HEK293 (cell line): ENCODE results near the gene TIGD3.

ENCODE experiments used
- CTCF ChIA-PET: fragments of 350-600 bp; formaldehyde crosslinking; extraction: SDS; loops from one replicate; lab custom pipeline; 2021; ENCODE audit warnings: antibody characterized with exemption; lab: Yijun Ruan, JAX
- POLR2A ChIA-PET: fragments of 300-600 bp; formaldehyde crosslinking; extraction: SDS; loops from one replicate; lab custom pipeline; 2020; ENCODE audit warnings: antibody characterized with exemption, inconsistent platforms; lab: Yijun Ruan, JAX
- H3K27ac ChIP-seq: fragments of 200-500 bp; sonication (Bioruptor generic); 2 replicates; pipeline ENCODE4 v1.5.1; 2014; ENCODE audit warnings: low read depth, low read length, control low read depth, inconsistent platforms; ENCODE audit errors: extremely low read depth
- H3K36me3 ChIP-seq, 2 experiments: fragments of 200-500 bp in 1 of 2; sonication (Bioruptor generic) in 1 of 2; 1 replicate in 1 of 2; 2 replicates in 1 of 2; pipeline ENCODE4 v1.5.1; 2014 to 2017; ENCODE audit warnings: inconsistent platforms in 2 of 2, low read length in 2 of 2; ENCODE audit not compliant: control insufficient read depth in 2 of 2, insufficient read depth in 1 of 2
- H3K4me1 ChIP-seq: fragments of 200-500 bp; sonication (Bioruptor generic); 2 replicates; pipeline ENCODE4 v1.5.1; 2014; ENCODE audit warnings: mild to moderate bottlenecking, low read length, inconsistent platforms; ENCODE audit not compliant: control insufficient read depth, insufficient read depth
- H3K4me3 ChIP-seq: 2 replicates; pipeline ENCODE4 v1.5.1; 2011; ENCODE audit warnings: low read depth, mild to moderate bottlenecking, control low read depth, low read length, moderate library complexity
- H3K9me3 ChIP-seq: fragments of 200-500 bp; sonication (Bioruptor generic); 2 replicates; pipeline ENCODE4 v1.5.1; 2014; ENCODE audit warnings: low read depth, low read length, inconsistent platforms; ENCODE audit not compliant: control insufficient read depth, insufficient read depth
- EGR2 ChIP-seq: fragments of 450-650 bp; formaldehyde crosslinking; IDR thresholded peaks from 2 replicates; pipeline ENCODE4 v1.5.1; 2016; ENCODE audit warnings: low read depth, missing biosample characterization, missing genetic modification characterization
- GLI2 ChIP-seq: fragments of 450-650 bp; formaldehyde crosslinking; IDR thresholded peaks from 2 replicates; pipeline ENCODE4; 2017; ENCODE audit warnings: missing biosample characterization, missing genetic modification characterization, low read depth, borderline replicate concordance
- IKZF3 ChIP-seq: fragments of 450-650 bp; IDR thresholded peaks from 2 replicates; pipeline ENCODE4 v1.5.0; 2018; ENCODE audit warnings: missing biosample characterization, mild to moderate bottlenecking, missing genetic modification characterization, moderate library complexity
- INSM2 ChIP-seq: fragments of 450-650 bp; formaldehyde crosslinking; IDR thresholded peaks from 2 replicates; pipeline ENCODE4 v1.5.1; 2016; ENCODE audit warnings: missing biosample characterization, missing genetic modification characterization
- PRDM2 ChIP-seq: fragments of 450-650 bp; formaldehyde crosslinking; IDR thresholded peaks from 2 replicates; pipeline ENCODE4 v1.5.1; 2016; ENCODE audit warnings: missing biosample characterization, missing genetic modification characterization, borderline replicate concordance
- ZBTB11 ChIP-seq: fragments of 450-650 bp; formaldehyde crosslinking; conservative IDR thresholded peaks from 2 replicates; pipeline ENCODE4 v1.5.1; 2016; ENCODE audit warnings: low read depth, missing biosample characterization, missing genetic modification characterization
- ZBTB21 ChIP-seq: fragments of 450-650 bp; formaldehyde crosslinking; IDR thresholded peaks from 2 replicates; pipeline ENCODE4 v1.5.1; 2017; ENCODE audit warnings: missing biosample characterization, missing genetic modification characterization
- ZFHX2 ChIP-seq: fragments of 450-650 bp; formaldehyde crosslinking; conservative IDR thresholded peaks from 2 replicates; pipeline ENCODE4 v1.5.1; 2016; ENCODE audit warnings: missing biosample characterization, missing genetic modification characterization
- ZNF133 ChIP-seq: fragments of 450-650 bp; formaldehyde crosslinking; IDR thresholded peaks from 2 replicates; pipeline ENCODE4 v1.5.1; 2016; ENCODE audit warnings: missing biosample characterization, missing genetic modification characterization
- ZNF148 ChIP-seq: fragments of 450-650 bp; formaldehyde crosslinking; IDR thresholded peaks from 2 replicates; pipeline ENCODE4 v1.5.0; 2017; ENCODE audit warnings: missing biosample characterization, missing genetic modification characterization, borderline replicate concordance
- ZNF157 ChIP-seq: fragments of 450-650 bp; formaldehyde crosslinking; IDR thresholded peaks from 2 replicates; pipeline ENCODE4 v1.5.1; 2016; ENCODE audit warnings: missing biosample characterization, missing genetic modification characterization
- ZNF266 ChIP-seq: fragments of 450-650 bp; formaldehyde crosslinking; IDR thresholded peaks from 2 replicates; pipeline ENCODE4 v1.5.1; 2016; ENCODE audit warnings: missing biosample characterization, missing genetic modification characterization, low read depth
- ZNF514 ChIP-seq: fragments of 450-650 bp; formaldehyde crosslinking; IDR thresholded peaks from 2 replicates; pipeline ENCODE4 v1.5.1; 2016; ENCODE audit warnings: missing biosample characterization, missing genetic modification characterization
- ZNF561 ChIP-seq: fragments of 450-650 bp; IDR thresholded peaks from 2 replicates; pipeline ENCODE4 v1.5.1; 2018; ENCODE audit warnings: missing biosample characterization, missing genetic modification characterization, borderline replicate concordance
- ZNF600 ChIP-seq: fragments of 450-650 bp; formaldehyde crosslinking; IDR thresholded peaks from 2 replicates; pipeline ENCODE4 v1.5.1; 2016; ENCODE audit warnings: missing biosample characterization, missing genetic modification characterization
- ZNF645 ChIP-seq: fragments of 450-650 bp; formaldehyde crosslinking; IDR thresholded peaks from 2 replicates; pipeline ENCODE4; 2016; ENCODE audit warnings: missing biosample characterization, missing genetic modification characterization
- ZNF791 ChIP-seq: fragments of 450-650 bp; formaldehyde crosslinking; IDR thresholded peaks from 2 replicates; pipeline ENCODE4 v1.5.1; 2016; ENCODE audit warnings: missing biosample characterization, missing genetic modification characterization
- ZNF830 ChIP-seq: fragments of 450-650 bp; IDR thresholded peaks from 2 replicates; pipeline ENCODE4 v1.5.0; 2018; ENCODE audit warnings: missing biosample characterization, missing genetic modification characterization, low read depth, mild to moderate bottlenecking, moderate library complexity
- ZSCAN16 ChIP-seq: fragments of 450-650 bp; formaldehyde crosslinking; IDR thresholded peaks from 2 replicates; pipeline ENCODE4 v1.5.1; 2016; ENCODE audit warnings: missing biosample characterization, missing genetic modification characterization
- ZSCAN30 ChIP-seq: fragments of 450-650 bp; IDR thresholded peaks from 2 replicates; pipeline ENCODE4 v1.5.1; 2018; ENCODE audit warnings: missing biosample characterization, mild to moderate bottlenecking, missing genetic modification characterization, moderate library complexity

The TIGD3 gene

GRCh38 chr11:65400307-65401072, 45.9 kb downstream of the TIGD3 start (continued):
- TF ChIP-seq ZBTB11 (tag by site-specific recombination) (no peak), ZNF514 (no peak), INSM2 (tag by site-specific recombination) (no peak), ZNF600 (tag by site-specific recombination) (no peak), ZNF266 (tag by site-specific recombination) (no peak), PRDM2 (tag by site-specific recombination) (no peak), ZNF561 (tag by site-specific recombination) (no peak), ZNF157 (no peak), GLI2 (tag by site-specific recombination) (no peak)
- TF ChIP-seq, all 188 proteins: peak for 0

- H3K4me1 ChIP-seq: no peaks in the 10 kb centered on the region
- H3K36me3 ChIP-seq: peaks cover 5 to 64% of the 10 kb centered on the region in 2 experiments; a peak in 2 of 3 replicates
- ChIA-PET POLR2A (no interaction called here), CTCF (interaction anchor here (0.7 kb wide), 1 partner anchor 13 kb away, joined by 3 read pairs; no protein-coding TSS in a partner anchor)
- no peaks in the 10 kb centered on the region for H3K9me3 ChIP-seq
- no peak overlapping the region for H3K4me3 ChIP-seq
- H3K27ac ChIP-seq: no peak overlapping the region
- TF ChIP-seq ZNF791 (tag by site-specific recombination) (no peak), EGR2 (peak; percentile 19; the same call in 1 of the 2 replicates), ZBTB21 (no peak), ZSCAN30 (tag by site-specific recombination) (no peak), ZNF133 (tag by site-specific recombination) (no peak), ZNF148 (tag by site-specific recombination) (no peak), IKZF3 (tag by site-specific recombination) (no peak), ZFHX2 (peak; percentile 34; the same call in 1 of the 2 replicates), ZSCAN16 (tag by site-specific recombination) (no peak), ZNF645 (tag by site-specific recombination) (no peak), ZNF830 (tag by site-specific recombination) (no peak)
These were observed 46.7 kb downstream of the TIGD3 start for GRCh38 chr11:65401073-65401802.
